ENCODE results near the gene EFCAB14.
"Not testable (repeated sequence)": the region's sequence is repeated elsewhere in the genome, so short reads cannot be mapped to it uniquely, and the experiment has no call there.

The EFCAB14 gene

DNA sequence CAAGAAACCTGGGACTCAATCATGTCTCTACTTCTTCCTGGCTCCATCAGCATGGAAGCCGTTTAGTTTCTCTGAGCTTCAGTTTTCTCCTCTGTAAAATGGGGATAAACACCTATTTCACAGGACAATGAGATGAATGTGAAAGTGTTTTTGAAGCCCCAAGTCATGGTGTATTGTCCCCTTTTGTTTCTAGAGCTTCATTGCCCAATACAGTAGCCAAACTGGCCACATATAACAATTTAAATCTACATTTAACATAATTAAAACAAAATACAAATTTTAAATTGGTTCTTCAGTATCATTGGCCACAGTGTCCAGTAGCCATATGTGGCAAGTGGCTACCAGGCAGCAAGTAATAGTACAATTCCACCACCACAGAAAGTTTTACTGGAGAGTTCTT lies 2.3 kb upstream of the EFCAB14 start:
- peaks cover 10% of the 10 kb centered on the region for H3K36me3 ChIP-seq (ENCODE audit: insufficient read depth, low read length)
- 100% methylated on average over 1 of the region's 1 CpG for WGBS
- no peaks in the 10 kb centered on the region; the same call in none of the 2 replicates for H3K27me3 ChIP-seq (ENCODE audit: insufficient read depth, low read length)
- peaks cover 22% of the 10 kb centered on the region for H3K4me1 ChIP-seq (ENCODE audit: insufficient read depth, low read length)
- H3K9me3 ChIP-seq (ENCODE audit: insufficient read depth, low read depth, low read length) = no peaks in the 10 kb centered on the region
- H3K9ac ChIP-seq (ENCODE audit: low read depth, low read length) = no peak overlapping the region
- no peak overlapping the region for H3K4me3 ChIP-seq (ENCODE audit: low read length)
- H3K27ac ChIP-seq (ENCODE audit: low read depth, low read length) = no peak overlapping the region

DNA sequence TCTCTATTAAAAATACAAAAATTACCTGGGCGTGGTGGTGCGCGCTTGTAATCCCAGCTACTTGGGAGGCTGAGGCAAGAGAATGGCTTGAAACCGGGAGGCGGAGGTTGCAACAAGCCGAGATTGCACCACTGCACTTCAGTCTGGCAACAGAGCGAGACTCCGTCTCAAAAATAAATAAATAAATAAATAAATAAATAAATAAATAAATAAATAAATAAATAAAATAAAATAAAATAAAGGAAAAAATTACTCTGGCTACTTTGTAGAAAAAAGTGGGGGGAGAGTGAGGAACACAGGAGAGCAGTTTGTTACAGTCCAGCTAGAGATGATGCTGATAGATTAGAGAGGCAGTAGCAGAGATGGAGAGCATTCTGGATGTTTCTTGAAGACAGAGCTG lies 1.4 kb upstream of the EFCAB14 start:
- H3K4me3 ChIP-seq (ENCODE audit: low read length); H3K27ac ChIP-seq (ENCODE audit: low read depth, low read length); H3K9ac ChIP-seq (ENCODE audit: low read depth, low read length); H3K9me3 ChIP-seq (ENCODE audit: insufficient read depth, low read depth, low read length); H3K27me3 ChIP-seq (ENCODE audit: insufficient read depth, low read length): not testable (repeated sequence)
- peaks cover 22% of the 10 kb centered on the region for H3K4me1 ChIP-seq (ENCODE audit: insufficient read depth, low read length)
- H3K36me3 ChIP-seq (ENCODE audit: insufficient read depth, low read length) = peaks cover 15% of the 10 kb centered on the region
- WGBS = 97% methylated on average over 6 of the region's 8 CpGs

DNA sequence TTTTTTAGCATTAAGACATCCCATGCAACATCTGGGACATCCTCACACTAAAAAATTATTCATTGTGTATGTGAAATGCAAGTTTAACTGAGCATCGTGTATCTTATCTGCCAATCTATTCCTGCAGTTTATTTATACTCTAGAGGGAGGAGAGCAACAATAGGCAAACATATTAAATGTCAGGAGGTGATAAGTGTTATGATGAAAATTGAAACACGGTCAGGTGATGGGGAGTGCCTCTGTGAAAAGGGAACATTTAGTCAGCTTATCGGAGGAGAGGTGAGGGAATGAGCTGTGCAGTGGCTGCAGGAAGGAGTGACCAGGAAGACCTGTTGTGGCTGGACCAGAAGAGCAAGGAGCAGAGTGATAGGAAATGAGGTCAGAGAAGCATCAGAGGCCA lies 775 bp upstream of the EFCAB14 start:
- Histone ChIP-seq H3K36me3 (ENCODE audit: insufficient read depth, low read length) (peaks cover 22% of the 10 kb centered on the region), H3K9me3 (ENCODE audit: insufficient read depth, low read depth, low read length) (no peaks in the 10 kb centered on the region), H3K27ac (ENCODE audit: low read depth, low read length) (no peak overlapping the region), H3K9ac (ENCODE audit: low read depth, low read length) (no peak overlapping the region), H3K4me3 (ENCODE audit: low read length) (peak overlapping the region; percentile 93), H3K27me3 (ENCODE audit: insufficient read depth, low read length) (no peaks in the 10 kb centered on the region; the same call in 1 of the 2 replicates), H3K4me1 (ENCODE audit: insufficient read depth, low read length) (peaks cover 17% of the 10 kb centered on the region)
- WGBS = 64% methylated on average over 2 of the region's 3 CpGs

DNA sequence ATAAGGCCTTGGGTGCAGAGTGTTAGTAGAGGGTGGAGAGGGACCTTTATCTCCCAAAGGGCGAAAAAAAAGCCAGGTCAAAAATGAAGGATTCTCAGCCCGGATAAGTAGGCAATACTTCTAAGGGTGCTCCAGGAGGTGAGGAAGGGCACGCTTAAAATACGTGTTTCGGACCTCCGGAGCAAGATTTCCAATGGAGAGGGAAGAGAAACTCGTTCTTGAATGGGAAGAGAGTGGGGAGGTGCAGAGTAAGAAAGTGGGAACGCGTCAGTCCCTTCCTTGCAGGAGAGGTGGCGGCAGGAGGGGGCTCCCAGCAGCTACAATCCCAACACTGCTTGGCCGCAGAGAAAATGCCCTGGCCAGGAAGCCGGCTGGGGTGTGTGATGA lies 581 bp downstream of the EFCAB14 start:
- Histone ChIP-seq H3K4me3 (ENCODE audit: low read length) (peak overlapping the region; percentile 93), H3K27ac (ENCODE audit: low read depth, low read length) (peak overlapping the region; percentile 70; the same call in 1 of the 2 replicates), H3K27me3 (ENCODE audit: insufficient read depth, low read length) (no peaks in the 10 kb centered on the region; the same call in 1 of the 2 replicates), H3K9me3 (ENCODE audit: insufficient read depth, low read depth, low read length) (no peaks in the 10 kb centered on the region), H3K36me3 (ENCODE audit: insufficient read depth, low read length) (peaks cover 35% of the 10 kb centered on the region), H3K4me1 (ENCODE audit: insufficient read depth, low read length) (peaks cover 17% of the 10 kb centered on the region), H3K9ac (ENCODE audit: low read depth, low read length) (peak overlapping the region; percentile 87)
- 5% methylated on average over 12 of the region's 12 CpGs for WGBS

DNA sequence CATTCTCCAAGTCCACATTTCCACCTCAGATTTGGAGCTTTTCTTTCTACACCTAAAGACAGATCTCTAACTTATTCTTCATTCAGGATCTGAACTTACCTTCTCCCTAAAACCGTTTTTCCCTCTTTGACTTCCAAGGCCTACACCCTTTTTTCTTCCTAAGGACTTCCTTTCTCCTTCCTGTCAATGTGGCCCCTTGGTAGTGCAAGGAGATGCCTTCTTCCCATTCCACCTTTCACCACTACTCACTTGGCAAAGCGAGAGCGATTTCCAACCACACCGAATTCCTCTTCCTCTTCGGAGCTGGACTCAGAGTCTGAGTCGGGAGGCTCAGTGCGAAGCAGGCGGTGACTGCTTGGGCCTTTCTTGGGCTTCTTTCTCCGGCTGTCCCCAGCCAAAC lies 1.3 kb downstream of the EFCAB14 start:
- Histone ChIP-seq H3K27ac (ENCODE audit: low read depth, low read length) (no peak overlapping the region), H3K27me3 (ENCODE audit: insufficient read depth, low read length) (no peaks in the 10 kb centered on the region; the same call in 1 of the 2 replicates), H3K4me3 (ENCODE audit: low read length) (peak overlapping the region; percentile 93), H3K9me3 (ENCODE audit: insufficient read depth, low read depth, low read length) (no peaks in the 10 kb centered on the region), H3K36me3 (ENCODE audit: insufficient read depth, low read length) (peaks cover 42% of the 10 kb centered on the region), H3K4me1 (ENCODE audit: insufficient read depth, low read length) (peaks cover 17% of the 10 kb centered on the region), H3K9ac (ENCODE audit: low read depth, low read length) (peak overlapping the region; percentile 87)
- 77% methylated on average over 9 of the region's 9 CpGs for WGBS

DNA sequence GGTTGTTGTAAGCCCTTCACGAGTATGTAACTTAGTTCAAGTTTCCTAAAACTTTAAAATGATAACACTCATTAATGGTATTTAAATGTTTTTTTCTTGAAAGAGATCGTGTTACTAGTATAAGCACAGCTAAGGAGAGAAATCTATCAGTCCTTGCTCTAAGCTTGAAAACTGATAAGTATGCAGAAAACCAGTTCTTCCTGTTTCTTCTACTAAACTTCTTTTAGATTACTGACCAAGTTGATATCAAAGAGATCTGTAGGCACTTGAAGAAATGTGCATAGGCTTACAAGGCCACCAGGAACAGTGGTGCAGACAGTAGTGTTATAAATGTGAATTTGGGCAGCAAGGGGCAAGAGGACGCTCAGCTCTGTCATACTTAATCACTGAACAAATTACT lies 3.9 kb downstream of the EFCAB14 start:
- Histone ChIP-seq H3K36me3 (ENCODE audit: insufficient read depth, low read length) (peaks cover 68% of the 10 kb centered on the region), H3K27me3 (ENCODE audit: insufficient read depth, low read length) (no peaks in the 10 kb centered on the region), H3K9me3 (ENCODE audit: insufficient read depth, low read depth, low read length) (no peaks in the 10 kb centered on the region), H3K27ac (ENCODE audit: low read depth, low read length) (no peak overlapping the region), H3K9ac (ENCODE audit: low read depth, low read length) (no peak overlapping the region), H3K4me3 (ENCODE audit: low read length) (no peak overlapping the region), H3K4me1 (ENCODE audit: insufficient read depth, low read length) (peaks cover 17% of the 10 kb centered on the region)
- no CpG with 5 or more reads among the region's 3 CpGs for whole genome bisulfite sequencing

DNA sequence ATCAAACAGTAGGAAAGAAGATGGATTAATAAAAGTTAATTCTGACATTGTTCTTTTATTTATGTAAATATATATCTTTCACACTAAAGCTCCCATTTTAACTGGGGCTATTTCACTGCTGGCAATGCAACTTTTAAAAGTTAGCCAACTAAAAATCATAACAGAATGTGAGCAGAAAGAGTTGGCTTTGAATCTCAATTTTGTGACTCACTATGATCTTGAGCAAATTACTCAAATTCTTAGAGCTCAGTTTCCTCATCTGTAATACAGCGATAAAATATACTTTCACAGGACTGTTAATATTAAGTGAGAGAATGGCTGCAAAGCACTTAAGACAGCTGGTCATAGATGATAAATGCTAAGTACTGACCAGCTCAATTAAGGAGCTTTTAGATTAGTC lies 10.8 kb downstream of the EFCAB14 start:
- Histone ChIP-seq H3K36me3 (ENCODE audit: insufficient read depth, low read length) (peaks cover 98% of the 10 kb centered on the region), H3K4me1 (ENCODE audit: insufficient read depth, low read length) (no peaks in the 10 kb centered on the region)
- 100% methylated on average over 1 of the region's 1 CpG for WGBS

DNA sequence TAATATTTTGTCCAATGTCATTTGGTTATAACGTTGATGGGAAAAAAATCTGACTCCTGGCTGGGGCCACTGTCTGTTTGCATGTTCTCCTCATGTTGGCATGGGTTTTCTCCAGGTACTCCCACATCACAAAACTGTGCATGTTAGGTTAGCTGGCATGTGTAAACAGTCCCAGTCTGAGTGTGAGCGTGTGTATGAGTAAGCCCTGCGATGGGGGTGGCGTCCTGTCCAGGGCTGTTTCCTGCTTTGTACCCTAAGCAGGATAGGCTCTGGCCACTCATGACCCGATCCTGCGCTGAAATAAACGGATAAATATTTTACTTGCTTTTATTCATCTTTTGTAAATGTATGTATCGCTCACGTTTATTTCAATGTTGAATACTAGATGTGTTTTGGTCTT lies 13.5 kb downstream of the EFCAB14 start:
- Histone ChIP-seq H3K9me3 (ENCODE audit: insufficient read depth, low read depth, low read length) (no peaks in the 10 kb centered on the region), H3K4me3 (ENCODE audit: low read length) (no peak overlapping the region), H3K36me3 (ENCODE audit: insufficient read depth, low read length) (peaks cover 86% of the 10 kb centered on the region), H3K4me1 (ENCODE audit: insufficient read depth, low read length) (no peaks in the 10 kb centered on the region), H3K27me3 (ENCODE audit: insufficient read depth, low read length) (no peaks in the 10 kb centered on the region), H3K27ac (ENCODE audit: low read depth, low read length) (no peak overlapping the region), H3K9ac (ENCODE audit: low read depth, low read length) (no peak overlapping the region)
- WGBS = 95% methylated on average over 9 of the region's 9 CpGs

More for the DNA sequence above, 10.8 kb downstream of the EFCAB14 start:
- Histone ChIP-seq H3K27me3 (ENCODE audit: insufficient read depth, low read length) (no peaks in the 10 kb centered on the region), H3K4me3 (ENCODE audit: low read length) (no peak overlapping the region), H3K9ac (ENCODE audit: low read depth, low read length) (no peak overlapping the region), H3K27ac (ENCODE audit: low read depth, low read length) (no peak overlapping the region), H3K9me3 (ENCODE audit: insufficient read depth, low read depth, low read length) (no peaks in the 10 kb centered on the region)

DNA sequence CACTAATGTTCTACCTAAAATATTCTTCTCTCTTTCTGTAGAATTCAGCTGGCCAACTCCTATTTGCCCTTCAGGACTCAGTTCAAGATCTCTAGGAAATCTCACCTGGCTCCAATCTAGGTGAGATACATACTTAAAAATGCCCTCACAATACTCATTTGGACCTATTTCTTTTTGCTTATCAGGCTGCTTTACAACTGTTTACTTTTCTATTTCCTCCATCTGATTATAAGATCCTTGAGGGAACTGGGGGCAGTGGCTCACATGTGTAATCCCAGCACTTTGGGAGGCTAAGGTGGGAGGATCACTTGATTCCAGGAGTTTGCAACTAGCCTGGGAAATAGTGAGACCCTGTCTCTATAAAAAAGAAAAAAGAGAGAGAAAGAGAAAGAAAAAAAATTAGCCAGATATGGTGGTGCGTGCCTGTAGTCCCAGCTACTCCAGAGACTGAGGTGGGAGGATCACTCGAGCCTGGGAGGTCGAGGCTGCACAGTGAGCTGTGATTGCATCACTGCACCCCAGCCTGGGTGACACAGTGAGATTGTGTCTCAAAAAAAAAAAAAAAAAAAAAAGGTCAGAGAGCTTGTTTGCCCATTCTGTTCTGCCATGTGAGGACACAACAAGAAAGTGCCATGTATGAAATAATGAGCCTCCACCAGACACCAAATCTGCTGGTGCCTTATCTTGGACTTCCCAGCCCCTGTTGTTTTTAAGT lies 14.8 kb downstream of the EFCAB14 start:
- no peak overlapping the region for H3K4me3 ChIP-seq (ENCODE audit: low read length)
- no peak overlapping the region for H3K9ac ChIP-seq (ENCODE audit: low read depth, low read length)
- no peak overlapping the region for H3K27ac ChIP-seq (ENCODE audit: low read depth, low read length)
- 87% methylated on average over 3 of the region's 3 CpGs for WGBS
- no peaks in the 10 kb centered on the region for H3K9me3 ChIP-seq (ENCODE audit: insufficient read depth, low read depth, low read length)
- H3K27me3 ChIP-seq (ENCODE audit: insufficient read depth, low read length) = no peaks in the 10 kb centered on the region
- peaks cover 75% of the 10 kb centered on the region for H3K36me3 ChIP-seq (ENCODE audit: insufficient read depth, low read length)
- H3K4me1 ChIP-seq (ENCODE audit: insufficient read depth, low read length) = no peaks in the 10 kb centered on the region

DNA sequence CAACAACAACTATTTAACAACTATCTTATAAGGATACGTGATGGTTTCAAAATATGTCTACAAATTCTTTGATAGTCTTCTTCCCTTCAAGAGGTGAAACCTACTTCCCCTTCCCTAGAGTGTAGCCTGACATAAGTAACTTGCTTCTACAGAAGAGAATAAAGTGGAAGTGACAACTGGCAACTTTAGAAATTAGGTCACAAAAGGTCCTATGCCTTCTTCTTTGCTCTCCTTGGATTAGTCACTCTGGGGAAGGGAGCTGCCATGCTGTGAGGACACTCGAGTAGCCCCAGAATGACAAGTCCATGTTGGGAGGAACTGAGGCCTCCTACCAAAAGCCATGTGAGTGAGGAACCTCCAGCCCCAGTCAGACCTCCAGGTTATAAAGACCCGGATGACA lies 19.2 kb downstream of the EFCAB14 start:
- Histone ChIP-seq H3K27ac (ENCODE audit: low read depth, low read length) (no peak overlapping the region), H3K4me3 (ENCODE audit: low read length) (no peak overlapping the region), H3K27me3 (ENCODE audit: insufficient read depth, low read length) (no peaks in the 10 kb centered on the region), H3K4me1 (ENCODE audit: insufficient read depth, low read length) (no peaks in the 10 kb centered on the region), H3K9ac (ENCODE audit: low read depth, low read length) (no peak overlapping the region), H3K36me3 (ENCODE audit: insufficient read depth, low read length) (peaks cover 56% of the 10 kb centered on the region), H3K9me3 (ENCODE audit: insufficient read depth, low read depth, low read length) (no peaks in the 10 kb centered on the region)
- WGBS = 59% methylated on average over 3 of the region's 3 CpGs

DNA sequence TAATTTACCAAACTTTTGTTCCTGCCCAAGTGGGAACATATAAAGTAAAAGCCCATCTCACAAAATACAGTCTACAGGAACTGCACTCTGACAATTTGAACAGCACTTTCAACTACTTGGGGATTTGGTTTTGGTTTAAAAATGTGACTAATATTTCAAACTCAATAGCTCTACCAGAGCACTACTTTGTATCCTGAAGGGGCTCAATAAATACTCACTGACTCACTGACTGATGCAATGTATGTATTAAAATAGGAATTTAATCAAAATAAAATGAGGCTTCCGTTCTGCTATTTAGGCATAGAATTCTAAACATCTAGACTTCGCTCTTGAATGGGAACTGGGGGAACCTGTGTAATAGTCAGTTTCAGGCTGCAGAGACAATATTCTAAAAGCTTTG lies 21.9 kb downstream of the EFCAB14 start:
- 97% methylated on average over 2 of the region's 2 CpGs for WGBS
- Histone ChIP-seq H3K4me1 (ENCODE audit: insufficient read depth, low read length) (no peaks in the 10 kb centered on the region), H3K27me3 (ENCODE audit: insufficient read depth, low read length) (no peaks in the 10 kb centered on the region), H3K9ac (ENCODE audit: low read depth, low read length) (no peak overlapping the region), H3K9me3 (ENCODE audit: insufficient read depth, low read depth, low read length) (no peaks in the 10 kb centered on the region), H3K4me3 (ENCODE audit: low read length) (no peak overlapping the region), H3K36me3 (ENCODE audit: insufficient read depth, low read length) (peaks cover 47% of the 10 kb centered on the region), H3K27ac (ENCODE audit: low read depth, low read length) (no peak overlapping the region)

DNA sequence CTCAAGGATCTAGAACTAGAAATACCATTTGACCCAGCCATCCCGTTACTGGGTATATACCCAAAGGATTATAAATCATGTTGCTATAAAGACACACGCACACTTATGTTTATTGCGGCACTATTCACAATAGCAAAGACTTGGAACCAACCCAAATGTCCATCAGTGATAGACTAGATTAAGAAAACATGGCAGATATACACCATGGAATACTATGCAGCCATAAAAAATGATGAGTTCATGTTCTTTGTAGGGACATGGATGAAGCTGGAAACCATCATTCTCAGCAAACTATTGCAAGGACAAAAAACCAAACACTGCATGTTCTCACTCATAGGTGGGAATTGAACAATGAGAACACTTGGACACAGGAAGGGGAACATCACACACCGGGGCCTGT lies 24.2 kb downstream of the EFCAB14 start:
- peaks cover 62% of the 10 kb centered on the region for H3K36me3 ChIP-seq (ENCODE audit: insufficient read depth, low read length)
- not testable (repeated sequence) for H3K4me3 ChIP-seq (ENCODE audit: low read length); H3K9me3 ChIP-seq (ENCODE audit: insufficient read depth, low read depth, low read length); H3K9ac ChIP-seq (ENCODE audit: low read depth, low read length); H3K4me1 ChIP-seq (ENCODE audit: insufficient read depth, low read length); H3K27ac ChIP-seq (ENCODE audit: low read depth, low read length); H3K27me3 ChIP-seq (ENCODE audit: insufficient read depth, low read length)
- 100% methylated on average over 3 of the region's 4 CpGs for WGBS
